ENCODE data around the gene AFAP1L1.

The AFAP1L1 gene

DNA sequence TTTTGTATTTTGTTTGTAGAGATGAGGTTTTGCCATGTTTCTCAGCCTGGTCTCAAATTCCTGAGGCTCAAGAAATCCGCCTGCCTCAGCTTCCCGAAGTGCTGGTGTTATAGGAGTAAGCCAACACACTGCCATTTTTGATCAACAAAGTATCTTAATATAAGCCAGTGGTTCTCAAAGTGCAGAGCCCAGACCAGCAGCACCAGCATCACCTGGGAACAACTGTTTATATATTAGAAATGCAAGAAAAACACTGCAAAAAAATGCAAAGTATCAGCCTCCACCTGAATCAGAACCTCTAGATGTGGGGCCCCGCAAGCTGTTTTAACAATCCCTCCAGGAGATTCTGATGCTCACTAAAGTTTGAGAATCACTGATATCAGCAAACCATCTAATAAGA is 101.3 kb downstream of the AFAP1L1 start:
- no peak for DNase-seq (ENCODE audit: low read depth)

DNA sequence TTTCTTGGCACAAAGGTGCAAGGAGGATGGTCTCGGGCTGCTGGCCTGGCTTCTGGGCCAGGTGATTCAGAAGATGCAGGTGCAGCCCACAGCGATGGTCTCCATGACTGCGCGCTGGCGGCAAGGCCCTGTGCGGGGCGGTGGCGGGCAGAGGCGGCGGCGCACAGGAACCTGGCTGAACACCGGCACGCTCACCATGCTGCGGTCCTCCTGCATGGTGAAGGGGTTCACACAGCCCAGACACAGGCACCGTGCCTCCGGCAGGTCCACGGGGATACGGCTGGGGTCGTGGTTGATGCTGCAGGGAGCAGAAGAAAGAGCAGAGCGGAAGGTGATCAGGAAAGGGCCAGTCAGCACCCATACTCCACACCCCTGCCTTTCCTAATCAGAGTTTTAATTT is 102.6 kb downstream of the AFAP1L1 start:
- no peak for DNase-seq (ENCODE audit: low read depth)

DNA sequence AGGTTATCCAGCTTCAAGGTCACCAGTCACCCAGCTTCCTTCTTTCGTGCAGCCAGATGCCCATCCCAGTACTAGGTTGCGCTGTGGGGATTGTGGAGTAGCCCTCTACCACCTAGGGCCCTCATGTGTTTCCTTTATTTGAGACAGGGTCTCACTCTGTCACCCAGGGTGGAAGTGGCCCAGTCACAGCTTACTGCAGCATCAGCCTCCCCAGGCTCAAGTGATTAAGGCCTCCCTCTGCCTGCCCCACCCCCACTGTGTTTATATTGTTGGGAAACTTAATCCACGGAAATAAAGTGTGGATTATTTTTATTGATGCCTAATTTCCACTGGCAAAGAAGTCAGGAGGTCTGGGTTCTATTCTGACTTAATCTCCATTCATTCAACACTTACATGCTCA is 103.1 kb downstream of the AFAP1L1 start:
- no peak for DNase-seq (ENCODE audit: low read depth)

DNA sequence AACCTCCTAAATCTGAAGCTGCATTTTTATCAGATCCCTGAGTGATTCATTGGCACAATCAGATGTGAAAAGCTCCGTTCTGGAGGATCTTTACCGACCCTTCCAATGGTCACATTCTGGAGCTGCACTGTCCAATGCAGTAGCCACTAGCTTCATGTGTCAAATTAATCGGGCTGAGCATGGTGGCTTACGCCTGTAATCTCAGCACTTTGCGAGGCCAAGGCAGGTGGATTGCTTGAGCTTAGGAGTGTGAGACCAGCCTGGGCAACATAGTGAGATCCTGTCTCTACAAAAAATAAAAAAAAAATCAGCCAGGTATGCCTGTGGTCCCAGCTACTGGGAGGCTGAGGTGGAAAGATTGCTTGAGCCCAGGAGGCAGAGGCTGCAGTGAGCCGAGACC is 103.8 kb downstream of the AFAP1L1 start:
- no peak for DNase-seq (ENCODE audit: low read depth)

DNA sequence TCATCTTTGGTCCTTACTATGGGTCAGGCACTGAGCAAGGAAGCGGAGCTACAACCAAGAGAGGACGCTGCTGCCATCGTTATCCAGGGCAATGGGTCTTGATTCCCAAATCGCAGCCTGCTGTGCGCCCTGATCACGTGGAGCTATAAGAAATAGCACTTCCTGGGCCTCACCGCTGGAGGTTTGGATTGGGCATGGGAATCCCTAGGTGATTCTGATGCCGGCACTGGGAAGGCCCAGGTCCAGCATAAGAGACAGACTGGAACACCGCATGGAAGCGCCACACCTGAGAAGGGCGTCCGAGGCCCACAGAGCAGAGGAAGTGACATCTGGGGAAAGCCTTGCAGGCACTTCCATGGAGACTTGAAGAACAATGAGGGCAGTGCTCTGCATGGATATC is 104.4 kb downstream of the AFAP1L1 start:
- DNase-seq (ENCODE audit: low read depth) = no peak

DNA sequence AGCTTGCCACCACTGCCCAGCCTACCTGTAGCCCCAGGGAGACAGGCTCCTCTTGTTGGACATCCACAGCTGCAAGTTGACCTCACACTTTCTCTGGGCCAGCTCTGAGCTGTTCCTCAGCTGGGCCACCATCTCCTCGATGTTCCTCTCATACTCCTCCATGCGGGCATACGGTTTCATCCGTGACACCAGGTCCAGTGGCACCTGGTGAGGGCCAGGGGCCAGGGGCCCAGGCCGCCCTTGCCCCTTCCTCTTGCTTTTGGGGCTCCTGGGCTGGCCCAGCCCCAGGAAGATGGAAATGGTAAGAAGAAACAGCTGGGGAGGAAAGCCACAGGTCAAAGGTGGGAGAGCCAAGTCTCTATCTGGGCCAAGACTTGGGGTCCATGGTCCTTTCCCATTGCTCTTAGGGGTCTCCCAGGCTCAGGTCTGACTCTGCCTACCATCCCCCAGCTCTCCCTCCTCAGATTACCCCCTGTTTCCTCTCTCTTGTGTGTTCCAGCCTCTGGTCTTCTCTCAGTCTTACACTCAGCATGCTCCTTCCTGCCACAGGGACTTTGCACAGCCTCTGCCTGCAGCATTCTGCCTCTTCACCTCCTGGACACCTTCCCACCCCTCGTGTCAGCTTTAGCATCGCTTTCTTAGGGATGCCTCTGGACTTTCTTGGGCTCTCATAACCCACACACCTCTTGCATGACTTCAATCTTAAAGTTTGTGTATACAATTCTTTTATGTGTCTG is 105.2 kb downstream of the AFAP1L1 start:
- DNase-seq (ENCODE audit: low read depth) = no peak

DNA sequence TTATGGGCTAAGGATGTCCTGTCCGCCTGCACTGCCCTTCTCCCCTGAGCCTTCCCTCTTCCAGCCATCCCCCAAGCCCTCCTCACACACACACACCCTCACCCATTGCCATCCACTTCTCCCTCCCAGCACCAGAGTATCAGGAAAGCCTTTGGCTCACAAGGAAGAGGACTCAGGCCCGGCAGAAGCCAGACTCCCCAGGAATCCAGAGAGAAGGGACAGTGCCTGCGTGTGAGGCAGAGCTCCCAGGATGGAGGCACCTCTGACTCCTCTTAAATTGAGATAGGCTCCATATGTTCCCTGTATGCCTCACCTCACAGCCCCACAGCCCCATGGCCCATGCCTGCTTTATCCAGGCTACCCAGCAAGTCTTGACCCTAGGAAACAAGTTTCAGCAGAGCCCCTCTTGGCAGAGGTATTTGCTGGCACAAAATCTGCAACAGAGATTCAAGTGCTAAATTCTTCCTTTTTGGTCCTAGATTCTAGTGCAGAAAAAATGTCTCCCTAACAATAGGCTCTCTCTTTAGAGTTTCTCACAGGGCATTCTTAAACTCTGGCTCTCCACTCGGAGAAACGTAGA is 106.7 kb downstream of the AFAP1L1 start:
- DNase-seq (ENCODE audit: low read depth) = no peak

DNA sequence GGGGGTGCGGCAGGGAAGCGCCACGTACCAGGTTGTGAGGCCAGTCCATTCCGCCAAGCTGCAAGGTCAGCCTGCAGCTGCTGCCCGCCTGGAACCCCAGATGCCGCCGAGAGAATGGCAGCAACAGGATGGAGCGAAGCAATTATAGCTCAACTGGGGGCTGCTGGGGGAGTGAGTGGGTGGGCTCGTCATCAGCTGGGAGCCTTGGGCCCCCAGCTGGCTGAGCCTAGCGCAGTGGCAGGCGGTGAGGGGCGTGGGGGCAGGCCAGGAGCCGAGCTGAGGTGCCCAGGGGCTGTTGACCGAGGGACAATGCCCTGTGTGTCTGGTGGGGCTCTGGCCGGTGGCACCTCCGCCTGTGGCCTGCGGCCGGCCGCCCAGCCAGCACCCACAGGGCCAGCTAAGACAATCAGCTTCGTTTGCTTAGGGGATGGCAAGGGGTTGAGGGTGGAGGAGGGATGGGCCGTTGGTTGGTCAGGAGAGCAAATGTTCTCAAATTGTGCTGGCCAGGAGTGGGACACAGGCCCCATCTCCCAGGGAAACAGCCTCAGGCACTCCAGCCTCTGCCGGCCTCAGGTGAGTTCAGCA is 107.6 kb downstream of the AFAP1L1 start, which contains the start of gene IL17B:
Gene IL17B (minus strand): TSS at position 116 of the 585 bp plus-strand sequence. CDS start 67 bp downstream, at position 49.
- no peak for DNase-seq (ENCODE audit: low read depth)

DNA sequence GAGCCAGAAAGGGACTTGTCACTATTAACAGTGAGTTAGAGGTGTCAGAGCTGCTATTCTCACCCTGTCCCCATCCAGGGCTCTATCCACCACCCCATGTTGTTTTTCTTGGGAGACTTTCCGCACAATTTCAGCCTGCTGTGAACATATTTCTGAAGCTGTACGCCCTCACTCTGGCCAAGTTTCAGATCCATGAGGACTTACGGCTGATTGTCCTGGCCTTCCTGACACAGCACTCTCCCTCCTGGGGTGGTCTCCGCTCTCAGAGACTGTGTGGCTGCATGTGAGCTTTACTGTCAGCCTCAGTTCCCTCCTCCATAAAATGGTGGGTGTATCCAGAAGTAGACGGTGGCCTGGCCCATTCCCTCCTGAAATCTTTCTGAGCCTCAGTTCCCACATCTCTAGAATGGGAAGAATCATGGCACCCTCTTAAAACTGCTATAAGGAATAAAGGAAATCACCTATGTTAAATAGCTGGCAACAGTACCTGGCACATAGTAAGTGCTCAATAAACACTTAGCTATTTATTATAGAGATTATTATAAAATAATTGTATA is 108.2 kb downstream of the AFAP1L1 start:
- DNase-seq (ENCODE audit: low read depth) = no peak

DNA sequence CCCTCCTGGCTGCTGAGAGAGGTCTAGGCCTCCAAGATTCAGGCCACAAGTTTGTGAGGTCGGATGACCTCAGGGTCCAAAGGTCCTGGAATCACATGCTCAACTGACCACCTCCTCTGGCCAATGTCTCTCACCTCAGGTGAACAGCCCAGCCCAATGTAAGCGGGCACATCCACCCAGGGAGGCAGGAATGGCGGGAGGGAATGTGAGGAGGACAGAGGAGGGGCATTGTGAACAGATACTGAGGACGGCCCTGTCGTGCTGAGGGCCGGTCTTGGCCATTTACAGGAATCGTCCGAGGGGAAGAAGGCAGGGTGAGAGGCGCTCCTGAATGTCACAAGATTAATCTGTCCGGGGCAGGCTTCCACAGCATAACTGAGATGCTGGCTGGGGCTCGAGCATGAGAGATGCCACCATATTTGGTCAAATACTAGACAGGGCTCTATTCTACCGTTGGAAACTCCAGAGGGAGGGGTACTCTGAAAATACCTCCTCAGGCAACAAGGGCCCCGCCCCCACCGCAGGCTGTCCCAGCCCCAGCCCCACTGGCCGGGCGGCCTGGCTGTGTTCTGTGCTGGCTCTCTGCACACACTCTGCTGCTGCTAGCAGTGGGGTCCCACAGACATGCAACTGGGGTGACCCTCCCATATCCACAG is 108.9 kb downstream of the AFAP1L1 start:
- no peak for DNase-seq (ENCODE audit: low read depth)

DNA sequence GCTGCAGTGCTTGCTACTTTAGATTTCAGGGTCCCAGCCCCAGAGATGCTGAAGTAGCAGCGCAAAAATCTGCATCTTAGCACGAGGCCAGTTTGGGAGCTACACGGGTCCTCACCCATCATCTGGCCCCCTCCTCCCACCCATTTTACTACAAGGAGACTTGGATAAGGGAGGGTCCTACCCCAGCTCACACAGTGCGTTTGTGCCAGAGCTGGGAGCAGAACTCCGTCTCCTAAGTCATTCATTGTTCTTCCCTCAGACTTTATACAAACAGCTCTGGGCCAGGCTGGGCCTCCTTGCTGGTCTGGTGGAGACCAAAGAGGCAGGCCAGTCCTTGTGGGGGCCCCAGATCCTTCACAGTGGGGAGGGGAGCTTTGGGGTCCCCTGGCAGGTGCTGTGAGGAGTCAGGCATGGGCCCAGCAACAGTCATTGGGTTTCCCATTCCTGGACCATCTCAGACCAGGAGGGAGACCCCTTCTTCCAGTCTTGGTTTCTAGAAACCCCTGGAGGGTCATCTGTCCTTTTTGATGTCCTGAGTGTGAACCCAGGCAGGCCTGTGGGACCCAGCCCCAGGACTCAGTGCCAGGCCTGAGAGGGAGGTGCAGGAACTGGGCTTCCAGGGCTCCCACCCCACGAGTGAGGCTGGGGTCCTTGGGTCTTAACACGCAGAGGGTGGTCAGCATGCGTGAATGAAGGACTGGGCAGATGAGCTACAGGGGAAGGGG is 109.8 kb downstream of the AFAP1L1 start:
- no peak for DNase-seq (ENCODE audit: low read depth)

DNA sequence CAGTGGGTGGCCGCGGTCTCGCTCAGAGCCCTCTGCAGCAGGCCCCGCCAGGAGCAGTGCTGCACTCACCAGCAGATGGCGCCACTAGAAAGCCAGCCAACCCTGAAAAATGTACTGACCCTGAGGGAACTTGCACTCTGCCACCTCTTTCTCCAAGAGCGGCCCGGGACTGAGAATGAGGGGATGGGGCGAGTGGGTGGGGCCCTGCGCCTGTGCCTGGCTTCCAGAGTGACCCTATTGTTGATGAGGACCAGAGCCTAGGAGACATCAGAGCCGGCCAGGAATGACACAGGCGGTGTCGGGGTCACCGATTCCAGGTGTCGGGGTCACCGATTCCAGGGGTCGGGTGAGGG is 110.3 kb downstream of the AFAP1L1 start:
- no peak for DNase-seq (ENCODE audit: low read depth)

DNA sequence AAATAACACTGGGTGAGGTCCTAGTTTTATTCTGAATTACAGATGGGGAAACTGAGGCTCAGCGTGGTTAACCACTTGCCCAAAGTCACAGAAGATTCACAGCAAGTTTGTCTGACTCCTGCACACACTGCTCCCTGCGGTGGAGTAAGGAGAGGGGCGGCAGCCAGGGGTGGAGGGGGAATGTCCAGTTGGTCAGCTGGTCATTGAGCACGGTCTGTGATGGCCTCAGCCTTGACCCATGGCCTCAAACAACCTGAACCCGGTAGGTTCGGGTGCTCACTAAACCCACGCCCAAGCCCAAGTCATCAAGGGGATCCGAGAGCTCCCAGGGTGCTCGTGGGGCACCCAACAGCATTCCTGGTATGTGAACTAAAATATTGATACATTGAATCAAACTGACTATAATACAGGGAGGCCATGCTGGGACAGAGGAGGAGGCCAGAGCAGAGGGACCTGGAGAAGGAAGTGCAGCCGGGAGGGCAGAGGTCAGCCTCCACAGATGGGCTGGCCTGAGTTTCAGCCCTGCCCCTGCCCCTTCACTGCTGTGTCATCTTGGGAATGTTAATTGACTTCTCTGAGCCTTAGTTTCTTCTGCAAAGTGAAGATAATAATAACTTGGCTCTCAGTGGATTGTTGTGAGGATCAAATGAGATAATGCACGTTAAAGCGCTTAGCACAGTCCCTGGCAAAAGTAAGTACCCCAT is 111.0 kb downstream of the AFAP1L1 start:
- DNase-seq (ENCODE audit: low read depth) = no peak

DNA sequence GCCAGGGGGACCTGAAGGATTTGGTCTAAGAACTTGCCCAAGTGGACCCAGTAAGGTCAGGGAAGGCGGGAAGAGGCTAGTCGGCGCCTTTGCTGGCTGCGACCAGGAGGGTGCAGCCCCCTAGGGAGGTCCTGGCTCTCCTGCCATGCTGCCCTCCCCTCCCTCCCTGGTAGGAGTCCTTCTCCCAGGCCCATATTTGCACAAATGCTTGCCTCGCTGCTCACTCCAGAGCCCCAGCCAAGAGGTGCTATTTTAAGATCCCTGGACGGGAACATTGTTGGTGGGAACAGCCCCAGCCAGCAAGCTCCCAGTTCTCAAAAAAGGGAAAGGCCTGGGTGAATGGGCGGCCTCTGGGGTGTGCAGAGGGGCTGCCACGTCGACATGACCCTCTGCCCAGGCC is 111.7 kb downstream of the AFAP1L1 start:
- no peak for DNase-seq (ENCODE audit: low read depth)

DNA sequence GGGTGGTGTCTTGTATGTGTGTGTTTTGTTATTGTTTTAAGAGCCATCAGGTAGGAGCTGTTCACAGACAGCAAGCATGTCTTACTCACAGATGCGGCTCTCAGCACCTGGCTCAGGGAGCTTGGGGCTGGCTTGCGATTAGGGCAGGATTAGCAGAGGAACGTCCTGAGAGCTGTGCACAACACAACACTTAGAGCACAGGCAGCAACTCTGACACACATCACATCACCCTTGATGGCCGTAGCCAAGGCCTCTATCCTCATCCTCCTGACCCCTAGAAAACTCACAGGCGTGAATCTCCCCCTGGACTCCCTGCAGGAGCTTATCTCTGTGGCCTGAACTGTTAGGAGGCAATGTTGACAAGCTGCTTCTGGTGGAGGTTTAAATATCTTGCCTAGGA is 114.5 kb downstream of the AFAP1L1 start:
- DNase-seq (ENCODE audit: low read depth) = no peak

DNA sequence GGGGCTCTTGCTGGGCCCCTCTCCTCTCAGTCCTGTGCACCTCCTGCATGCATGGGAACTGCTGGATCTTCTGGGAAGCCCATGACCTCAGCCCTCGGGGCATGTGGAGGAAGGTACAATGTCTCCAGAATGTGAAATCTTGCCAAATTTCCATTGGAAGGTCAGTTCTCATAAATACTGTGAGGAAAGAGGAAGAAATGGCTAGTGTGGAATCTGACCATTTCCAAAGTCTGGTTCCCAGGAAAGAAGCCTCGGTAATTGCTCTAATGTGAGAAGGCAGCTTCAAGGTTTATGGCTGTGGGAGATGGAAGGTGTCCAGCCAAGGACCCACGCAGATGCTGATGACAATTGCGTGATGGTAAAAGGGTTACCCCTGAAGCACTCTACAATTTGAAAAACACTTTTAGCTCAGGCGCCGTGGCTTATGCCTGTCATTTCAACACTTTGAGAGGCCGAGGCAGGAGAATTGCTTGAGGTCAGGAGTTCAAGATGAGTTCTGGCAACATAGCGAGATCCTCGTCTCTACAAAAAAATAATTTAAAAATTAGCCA is 115.5 kb downstream of the AFAP1L1 start:
- DNase-seq (ENCODE audit: low read depth) = no peak

DNA sequence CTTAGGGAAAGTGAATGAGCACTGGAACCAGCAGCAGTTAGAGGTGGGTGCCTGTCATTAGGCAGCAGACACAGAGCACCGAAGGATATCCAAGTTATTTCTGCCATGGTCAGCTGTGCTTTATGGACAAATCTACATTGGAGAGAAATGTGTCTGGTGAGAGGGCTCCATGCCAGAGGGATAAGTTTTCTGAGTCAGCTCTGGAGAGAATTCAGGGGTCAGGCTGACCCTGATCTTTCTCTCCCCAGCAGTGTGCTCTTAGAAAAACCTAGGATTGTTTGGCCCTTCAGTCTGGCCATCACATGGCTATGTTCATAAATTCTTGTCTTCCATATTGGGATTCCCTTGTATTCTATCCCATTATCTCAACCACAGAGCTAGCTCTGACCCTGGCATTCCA is 116.3 kb downstream of the AFAP1L1 start:
- DNase-seq (ENCODE audit: low read depth) = no peak

DNA sequence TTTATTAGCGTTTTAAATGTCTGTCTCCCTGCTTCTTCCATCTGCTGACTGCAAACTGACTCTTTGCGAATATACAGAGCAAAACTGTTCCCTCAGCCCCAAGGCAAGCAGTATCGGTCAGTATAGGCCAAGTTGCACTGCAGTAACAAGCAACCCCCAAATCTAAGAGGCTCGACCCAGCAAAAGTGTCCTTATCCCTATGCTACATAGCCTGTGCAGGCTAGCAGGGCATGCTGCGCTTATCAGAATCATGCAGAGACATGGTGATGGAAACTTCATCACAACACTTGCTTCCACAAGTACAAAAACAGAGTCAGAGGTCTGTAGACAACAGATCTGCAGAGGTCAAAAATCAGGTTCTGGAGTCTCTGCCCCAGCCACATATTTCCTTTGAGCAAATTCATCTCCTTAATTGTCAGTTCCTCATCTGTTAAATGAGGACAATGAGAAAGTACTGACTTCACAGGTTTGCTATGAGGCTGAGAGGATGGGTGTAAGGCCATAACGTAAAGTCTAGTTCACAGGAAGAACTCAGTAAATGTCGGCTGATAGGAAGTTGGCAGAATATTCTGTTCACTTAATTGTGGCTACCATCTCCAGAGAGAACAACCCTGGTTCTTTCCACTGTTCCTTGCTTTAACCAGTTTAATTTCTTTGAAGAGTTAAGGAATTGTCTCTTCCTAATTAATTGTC is 117.0 kb downstream of the AFAP1L1 start:
- DNase-seq (ENCODE audit: low read depth) = no peak

DNA sequence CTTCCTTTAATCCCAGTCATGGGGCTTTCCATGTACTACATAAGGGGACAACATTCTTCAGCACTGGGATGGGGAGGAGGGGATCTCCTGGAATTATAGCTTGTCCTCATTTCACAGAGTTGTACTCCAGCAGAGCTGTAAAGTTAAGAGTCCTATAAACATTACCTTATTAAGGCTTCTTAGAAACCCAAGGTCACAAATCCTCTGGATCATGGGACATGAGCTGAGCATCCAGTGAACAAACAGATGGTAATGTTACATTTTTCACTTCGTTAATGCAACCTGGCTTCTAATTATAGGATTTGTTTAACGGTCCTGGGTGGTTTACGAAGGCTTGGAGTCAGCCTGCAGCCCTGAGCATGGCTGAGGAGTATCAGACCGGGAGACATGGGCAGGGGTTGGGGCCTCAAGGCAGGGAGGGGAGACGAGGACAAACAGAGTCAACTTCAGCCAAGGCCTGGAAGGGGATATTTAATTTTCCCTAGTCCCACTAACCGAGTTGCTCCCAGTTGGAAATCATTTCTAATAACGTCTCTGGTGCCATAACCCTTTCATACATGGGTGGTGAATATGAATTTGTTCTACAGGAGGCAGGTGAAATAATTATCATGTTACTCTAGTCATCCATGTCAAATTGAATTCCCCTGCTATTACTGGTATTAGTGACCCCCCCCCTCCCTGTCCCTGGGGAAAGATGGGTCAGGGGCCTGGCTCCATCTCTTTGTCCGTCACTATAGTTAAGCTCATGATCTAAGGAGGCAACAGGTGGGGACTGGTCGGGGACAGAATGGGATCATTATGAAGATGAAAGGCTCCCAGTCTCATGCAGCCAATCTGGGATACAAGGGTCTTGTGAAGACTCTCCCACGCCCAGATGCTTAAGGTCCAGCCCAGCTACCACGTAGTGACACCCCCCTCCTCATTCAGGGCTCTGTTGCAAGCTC is 118.2 kb downstream of the AFAP1L1 start:
- DNase-seq (ENCODE audit: low read depth) = no peak

Measured in HS-27A (cell line).